DMS53 (cell line): Measurements from ENCODE around the gene EOLA1.
"Not testable (repeated sequence)": the region's sequence is repeated elsewhere in the genome, so short reads cannot be mapped to it uniquely, and the experiment has no call there.

ENCODE experiments used
- DNase-seq: peaks from one replicate; lab custom pipeline; 2025; lab: John Stamatoyannopoulos, UW

The EOLA1 gene

DNA sequence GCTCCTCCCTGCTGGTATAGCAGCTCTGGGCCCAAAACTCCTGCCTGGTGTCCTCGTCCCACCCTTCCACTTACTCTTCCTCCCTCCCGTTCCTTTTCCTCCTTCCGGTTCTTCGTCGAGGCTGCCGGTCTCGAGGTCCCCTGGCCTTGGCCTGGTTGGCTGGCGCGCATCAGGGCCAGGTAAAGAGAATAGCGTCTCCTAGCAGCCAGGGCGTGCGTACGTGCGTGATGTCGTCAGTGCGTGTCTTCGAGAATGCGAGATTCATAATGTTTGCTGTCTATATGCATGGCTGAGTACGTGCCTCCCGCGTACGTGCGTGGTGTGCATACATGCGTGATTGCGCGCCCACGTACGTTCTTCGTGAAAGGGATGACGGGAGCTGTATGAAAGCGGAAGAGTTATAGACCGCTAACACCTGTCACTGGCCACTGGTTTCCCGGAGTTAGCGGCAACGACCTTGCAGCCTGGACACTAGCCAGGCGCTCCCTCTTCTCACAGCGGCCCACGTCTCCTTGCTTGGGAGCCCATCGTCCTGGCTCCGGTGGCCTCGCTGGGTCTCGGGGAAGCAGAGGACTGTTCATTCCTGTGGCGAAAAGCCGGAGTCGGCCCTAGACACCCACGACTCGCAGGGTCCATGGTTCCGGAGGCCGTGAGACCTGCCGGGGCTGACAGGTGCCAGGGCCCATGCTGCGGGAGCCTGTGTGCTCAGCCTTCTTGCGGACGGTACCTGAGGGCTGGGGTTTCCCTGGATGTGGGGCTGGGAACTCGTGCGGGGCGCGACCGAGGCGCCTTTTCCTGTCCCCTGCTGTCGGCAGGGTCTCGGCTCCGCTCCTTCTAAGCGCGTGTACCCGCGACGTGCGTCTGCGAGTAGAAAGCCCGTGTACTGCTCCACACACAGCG lies at the start of gene EOLA1:
EOLA1 (plus strand) TSS at position 392 of the 900 bp plus-strand sequence. CDS start 4,619 bp downstream, outside the sequence.
- DNase-seq = peak; percentile 98

DNA sequence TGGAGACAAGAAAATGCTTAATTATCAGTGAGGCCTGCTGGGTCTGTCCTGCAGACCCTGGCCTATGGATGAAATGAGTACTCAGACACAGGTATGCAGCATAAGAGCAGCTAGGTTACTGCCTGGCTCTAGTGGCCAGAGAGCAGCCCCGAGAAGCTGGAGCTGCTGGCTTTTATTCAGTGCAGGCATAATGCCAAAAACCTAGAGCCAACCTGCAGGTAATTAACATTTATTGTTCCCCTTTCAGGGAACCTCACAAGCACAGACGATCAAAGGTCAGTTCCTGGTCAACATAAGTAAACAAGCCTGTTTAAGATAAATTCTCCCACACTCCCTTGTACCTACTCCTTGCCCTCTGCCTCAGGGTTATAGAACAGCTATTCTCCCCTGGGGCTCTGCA lies 49.0 kb upstream of the EOLA1 start:
- peak; percentile 61 for DNase-seq

- DNase-seq = peak; percentile 27
Observed at GRCh38 chrX:149493567-149494562, 46.9 kb upstream of the EOLA1 start.

DNA sequence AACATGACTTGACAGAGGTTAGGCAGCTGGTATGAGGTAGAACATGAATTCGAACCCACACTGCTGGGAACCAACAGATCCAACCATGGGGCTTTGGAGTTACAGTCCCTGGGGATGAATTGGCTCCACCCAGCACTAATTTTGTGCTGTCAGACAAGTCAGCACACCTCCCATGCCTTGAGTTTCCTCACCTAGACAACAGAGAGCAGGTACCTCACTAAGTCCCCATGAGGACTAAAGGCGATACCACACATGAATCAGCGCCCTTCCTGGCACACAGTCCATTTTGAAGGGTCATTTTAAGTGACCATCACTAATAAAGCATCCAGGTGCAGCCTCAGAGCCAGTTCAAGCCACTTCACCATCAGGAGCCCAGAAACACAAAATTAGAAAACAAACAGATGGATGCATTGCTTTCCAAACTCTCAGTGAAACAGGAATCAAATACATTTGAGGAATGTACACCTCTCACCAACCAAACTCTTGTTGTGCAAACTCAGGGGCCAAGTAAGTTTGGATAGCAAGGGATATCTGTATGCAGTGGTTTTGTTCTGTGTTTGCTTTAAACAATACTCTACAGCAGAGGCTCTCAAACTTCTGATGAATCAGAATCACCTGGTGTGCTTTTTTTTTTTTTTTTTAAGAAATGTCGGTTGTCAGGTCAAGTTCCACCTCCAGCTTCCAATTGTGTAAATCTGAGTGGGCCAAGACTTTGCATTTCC lies 45.8 kb upstream of the EOLA1 start:
- peak; percentile 73 for DNase-seq

- DNase-seq = peak; percentile 87
Observed at GRCh38 chrX:149495573-149496071, 45.2 kb upstream of the EOLA1 start.

GRCh38 chrX:149497054-149497453 lies 43.8 kb upstream of the EOLA1 start:
- DNase-seq = no peak

DNA sequence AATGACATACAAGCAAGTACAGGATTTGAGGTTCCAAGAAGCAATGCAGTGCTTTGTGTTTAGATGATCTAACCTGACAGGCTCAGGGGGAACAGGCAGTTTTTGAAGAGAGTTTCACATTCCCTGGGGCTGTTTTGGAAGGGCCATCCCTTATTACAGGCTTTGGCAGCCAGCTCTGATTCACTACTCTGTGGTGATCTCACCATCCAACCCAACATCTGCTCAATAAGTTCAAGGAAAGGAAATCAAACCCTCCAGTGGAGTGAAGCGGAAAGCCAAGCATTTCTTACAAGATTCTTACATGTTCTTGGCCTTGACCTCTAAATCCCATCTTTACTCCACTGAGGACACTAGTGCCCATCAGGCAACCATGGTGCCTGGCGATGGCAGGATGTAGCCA lies 43.2 kb upstream of the EOLA1 start:
- DNase-seq = peak; percentile 5

DNA sequence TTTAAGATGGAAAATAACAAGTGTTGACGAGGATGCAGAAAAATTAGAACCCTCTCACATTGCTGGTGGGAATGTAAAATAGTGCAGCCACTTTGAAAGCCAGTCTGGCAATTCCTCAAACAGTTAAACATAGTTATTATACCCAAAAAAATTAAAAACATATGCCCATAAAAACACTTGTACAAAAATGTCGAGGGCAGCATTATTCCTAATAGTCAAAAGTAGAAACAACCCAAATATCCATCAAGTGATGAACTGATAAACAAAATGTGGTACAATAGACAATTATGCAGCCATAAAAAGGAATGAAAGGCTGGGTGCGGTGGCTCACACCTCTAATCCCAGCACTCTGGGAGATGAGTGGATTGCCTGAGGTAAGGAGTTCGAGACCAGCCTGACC lies 42.0 kb upstream of the EOLA1 start:
- no peak for DNase-seq

GRCh38 chrX:149499766-149500165 lies 41.0 kb upstream of the EOLA1 start:
- DNase-seq = no peak

DNA sequence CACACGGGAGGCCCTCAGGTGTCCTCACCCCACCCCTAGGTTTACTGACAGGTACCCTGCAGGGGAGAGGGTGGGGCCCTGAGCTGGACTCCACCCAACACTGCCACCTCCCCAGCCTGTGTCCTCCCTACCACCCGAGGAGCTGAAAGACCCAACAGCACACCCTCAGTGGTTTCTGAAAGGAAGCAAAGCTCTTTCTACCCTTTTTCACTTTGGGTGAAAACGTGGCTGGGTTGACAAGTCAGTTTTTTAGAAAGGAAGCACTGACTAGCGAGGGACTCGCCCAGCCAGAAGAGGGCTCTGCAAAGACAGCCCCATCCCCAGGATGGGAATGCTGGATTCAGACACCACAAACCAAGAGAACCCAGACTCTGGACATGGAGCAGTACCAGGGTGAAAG lies 37.9 kb upstream of the EOLA1 start:
- not testable (repeated sequence) for DNase-seq

- DNase-seq = peak; percentile 83
Observed at GRCh38 chrX:149503446-149503845, 37.4 kb upstream of the EOLA1 start.

GRCh38 chrX:149504226-149504914 lies 36.4 kb upstream of the EOLA1 start:
- DNase-seq = peak; percentile 73

- DNase-seq = peak; percentile 96
Observed at GRCh38 chrX:149504915-149505651, 35.7 kb upstream of the EOLA1 start, which contains the start of gene IDS. TSS of gene IDS (minus strand) at chrX:149505306. CDS start at chrX:149505137, 169 bp downstream.

GRCh38 chrX:149505671-149506070 lies 35.1 kb upstream of the EOLA1 start:
- no peak for DNase-seq

DNA sequence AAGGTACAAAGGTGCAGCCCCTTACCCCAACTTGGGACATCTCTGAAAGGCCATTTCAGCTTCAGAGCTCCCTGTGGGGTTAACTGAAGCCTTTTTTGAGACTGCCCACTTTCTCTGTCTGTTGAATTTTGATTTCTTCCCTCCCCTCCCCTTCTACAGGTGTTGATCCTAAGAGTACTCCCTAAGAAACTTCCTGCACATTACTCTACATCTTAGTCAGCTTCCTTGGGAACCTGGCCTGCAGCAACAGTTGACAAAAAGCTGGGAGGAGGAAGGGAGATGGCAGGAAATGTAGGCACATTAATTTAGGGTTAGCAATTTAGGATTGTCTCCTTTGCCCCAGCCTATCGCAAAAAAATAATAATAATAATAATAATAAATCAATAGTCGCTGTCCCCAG lies 34.5 kb upstream of the EOLA1 start:
- DNase-seq = no peak

- DNase-seq = no peak
Observed at GRCh38 chrX:149508467-149508866, 32.3 kb upstream of the EOLA1 start.

- peak; percentile 46 for DNase-seq
Observed at GRCh38 chrX:149510386-149510785, 30.4 kb upstream of the EOLA1 start.

GRCh38 chrX:149511081-149511480 lies 29.7 kb upstream of the EOLA1 start:
- DNase-seq = no peak

- DNase-seq = peak; percentile 80
Observed at GRCh38 chrX:149512225-149512885, 28.5 kb upstream of the EOLA1 start.
